Activated naive CD8-positive, alpha-beta T cell treated with anti-CD3 and anti-CD28 coated beads, Interleukin-2, amount 10 ng/mL, durations not matched to agents 7 days and 5 days (primary cell): Measurements from ENCODE around the gene DUS4L. TPM values are rescaled to one million over a fixed set of nuclear protein-coding genes. Genes with fewer than 3 reads are reported as not detected.

Experiments used
- ATAC-seq: fragments of 150-1000 bp; cut with Tn5 transposase; one replicate; pipeline ENCODE4 v1.10.0; 2021; ENCODE audit warnings: low read depth, moderate library complexity
- POLR2A ChIA-PET: fragments of 350-600 bp; sonication (Branson Sonifier 250); formaldehyde crosslinking; loops from one replicate; lab custom pipeline; 2021; ENCODE audit warnings: antibody characterized with exemption; lab: Charles Lee
- DNase-seq: peaks from one replicate; pipeline ENCODE4 v3.0.0; 2021
- H3K27ac Mint-ChIP-seq: one replicate; pipeline ENCODE4 v1.8.0; 2022; ENCODE audit warnings: mild to moderate bottlenecking, mixed read lengths
- H3K27me3 Mint-ChIP-seq: one replicate; pipeline ENCODE4 v1.8.0; 2022; ENCODE audit warnings: mild to moderate bottlenecking, moderate library complexity, mixed read lengths
- H3K36me3 Mint-ChIP-seq: one replicate; pipeline ENCODE4 v1.8.0; 2021; ENCODE audit warnings: mild to moderate bottlenecking, mixed read lengths
- H3K4me1 Mint-ChIP-seq: one replicate; pipeline ENCODE4 v1.8.0; 2021; ENCODE audit warnings: mixed read lengths
- H3K4me3 Mint-ChIP-seq: one replicate; pipeline ENCODE4 v1.8.0; 2022; ENCODE audit warnings: mild to moderate bottlenecking, moderate library complexity, mixed read lengths
- H3K9me3 Mint-ChIP-seq: one replicate; pipeline ENCODE4 v1.8.0; 2021; ENCODE audit warnings: mixed read lengths
- total RNA-seq, 2 experiments: library from RNA; stranded (reverse); gene quantifications; one replicate each; pipeline ENCODE4 v1.2.3, GENCODE V29; 2021

DUS4L gene
- total RNA-seq, 2 experiments from 2014 or later: 10.1 to 11.8 TPM

DNA sequence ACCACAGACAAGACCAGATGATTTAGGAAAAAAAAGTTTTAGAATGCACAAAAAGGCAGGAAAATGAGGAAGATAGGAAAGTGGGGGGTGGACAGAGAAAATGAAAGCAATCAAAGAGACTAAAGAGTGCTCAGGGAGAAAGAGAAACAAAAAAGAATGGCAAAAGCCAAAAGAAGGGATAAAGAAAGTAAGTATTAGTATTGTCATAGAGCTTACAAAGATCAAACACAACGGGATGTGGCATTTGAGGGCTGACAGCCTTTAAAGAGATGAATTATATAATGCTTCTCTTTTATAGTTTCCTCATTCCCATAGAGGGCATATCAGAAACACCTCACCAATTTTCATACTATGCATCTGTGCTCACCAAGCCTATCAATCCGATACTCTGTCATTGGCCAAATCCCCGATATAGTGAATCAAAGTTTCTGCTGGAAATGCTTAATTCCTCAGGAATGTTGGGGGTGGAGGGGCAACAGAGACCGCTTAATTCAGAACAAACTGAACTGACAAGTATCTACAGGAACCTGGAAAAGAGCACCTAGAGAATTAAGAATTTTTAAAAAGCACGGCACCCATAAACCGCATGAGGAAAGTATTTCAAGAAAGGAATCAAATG lies 2.8 kb upstream of the DUS4L start:
- DNase-seq: no peak
- POLR2A ChIA-PET: interaction anchor here (0.6 to 0.7 kb wide), 2 partner anchors 10 to 183 kb away, joined by 3 to 4 read pairs; partner anchors contain the start of gene CBLL1
- Mint-ChIP-seq H3K4me3 (peak overlapping the region; percentile 76), H3K27ac (peak overlapping the region; percentile 84), H3K36me3 (peaks cover 15% of the 10 kb centered on the region), H3K9me3 (no peaks in the 10 kb centered on the region), H3K4me1 (peaks cover 48% of the 10 kb centered on the region), H3K27me3 (no peaks in the 10 kb centered on the region)
- ATAC-seq: peak; percentile 40

DNA sequence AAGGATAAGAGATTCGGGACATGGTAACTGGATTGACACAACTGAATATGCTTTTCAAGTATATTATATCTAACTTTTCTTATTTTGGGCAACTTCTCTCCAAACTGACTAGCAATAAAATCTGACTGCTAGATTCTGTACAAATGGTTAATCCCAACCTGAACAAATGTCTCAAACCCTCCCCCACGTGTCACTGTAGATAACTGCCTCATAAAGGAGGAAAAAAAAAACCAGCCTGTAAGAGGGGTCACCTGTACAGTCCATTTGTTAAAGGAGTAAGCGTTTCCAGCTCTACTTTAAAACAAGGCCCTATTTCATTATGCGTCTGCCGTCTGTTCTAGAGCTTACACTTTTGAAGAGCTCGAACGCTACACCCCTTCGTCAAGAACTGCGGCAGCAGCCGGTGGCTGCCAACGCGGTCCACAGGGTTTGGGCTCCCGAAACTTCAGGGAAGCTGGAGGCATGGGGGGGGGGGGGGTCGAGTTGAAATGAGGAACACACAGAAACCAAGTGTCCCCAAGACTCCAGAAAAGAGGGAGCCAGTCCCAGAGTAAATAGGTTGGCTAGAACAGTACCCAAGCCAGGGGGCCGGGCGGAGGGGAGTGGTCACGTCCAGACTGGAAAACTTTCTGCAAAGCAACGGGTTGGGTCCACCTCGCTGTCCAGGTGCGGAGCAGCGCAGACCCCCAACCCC lies 543 bp upstream of the DUS4L start:
- H3K9me3 Mint-ChIP-seq: no peaks in the 10 kb centered on the region
- H3K27me3 Mint-ChIP-seq: no peaks in the 10 kb centered on the region
- H3K4me3 Mint-ChIP-seq: peak overlapping the region; percentile 93
- POLR2A ChIA-PET: interaction anchor here (0.9 to 1.9 kb wide), 8 partner anchors 57 to 699 kb away, joined by 3 to 12 read pairs (median 4); partner anchors contain the start of genes CBLL1, HBP1 and SLC26A4
- peak overlapping the region; percentile 95 for H3K27ac Mint-ChIP-seq
- peaks cover 54% of the 10 kb centered on the region for H3K4me1 Mint-ChIP-seq
- H3K36me3 Mint-ChIP-seq: peaks cover 7% of the 10 kb centered on the region
- peak; percentile 44 for ATAC-seq
- DNase-seq: no peak

DNA sequence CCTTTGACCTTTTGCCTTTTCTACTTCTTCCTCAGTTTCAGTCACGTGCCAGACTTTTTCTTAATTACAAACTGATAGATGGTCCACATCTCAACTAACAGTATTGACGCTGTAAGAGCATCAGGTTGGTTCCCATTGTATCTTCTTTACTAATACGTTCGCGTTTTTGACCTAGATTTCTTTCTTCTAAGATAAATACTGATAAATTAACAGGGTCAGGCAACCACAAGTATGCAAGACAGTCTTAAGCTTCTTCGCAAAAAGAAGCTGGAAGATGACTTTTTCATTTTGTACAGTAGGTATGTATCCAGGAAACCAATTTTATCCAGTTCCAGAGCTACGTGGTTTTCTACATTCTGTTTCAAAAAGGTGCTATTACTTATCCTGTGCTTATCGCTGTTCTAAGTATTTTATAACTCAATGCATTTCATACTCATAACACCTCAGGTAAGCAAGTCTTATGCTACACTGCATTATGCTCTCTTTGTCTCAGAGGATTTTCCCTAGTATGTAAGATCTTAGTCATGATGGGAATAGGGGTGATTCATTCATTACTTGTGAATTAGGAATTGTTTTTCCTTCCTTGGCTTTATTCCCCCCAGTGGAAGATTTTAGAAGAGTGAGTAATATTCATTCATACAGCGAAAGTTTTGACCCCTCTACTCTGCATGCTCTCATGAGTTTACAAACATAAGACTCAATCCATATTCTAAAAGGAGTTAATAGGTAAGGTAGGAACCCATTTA lies 955 bp downstream of the DUS4L start:
- H3K27ac Mint-ChIP-seq: peak overlapping the region; percentile 95
- no peaks in the 10 kb centered on the region for H3K9me3 Mint-ChIP-seq
- ATAC-seq (no peak), DNase-seq (no peak)
- no peaks in the 10 kb centered on the region for H3K27me3 Mint-ChIP-seq
- H3K36me3 Mint-ChIP-seq: peaks cover 6% of the 10 kb centered on the region
- peak overlapping the region; percentile 93 for H3K4me3 Mint-ChIP-seq
- peaks cover 48% of the 10 kb centered on the region for H3K4me1 Mint-ChIP-seq
- POLR2A ChIA-PET: interaction anchor here (0.8 to 1.9 kb wide), 10 partner anchors 11 to 401 kb away, joined by 3 to 12 read pairs (median 4); partner anchors contain the start of genes CBLL1 and HBP1

DNA sequence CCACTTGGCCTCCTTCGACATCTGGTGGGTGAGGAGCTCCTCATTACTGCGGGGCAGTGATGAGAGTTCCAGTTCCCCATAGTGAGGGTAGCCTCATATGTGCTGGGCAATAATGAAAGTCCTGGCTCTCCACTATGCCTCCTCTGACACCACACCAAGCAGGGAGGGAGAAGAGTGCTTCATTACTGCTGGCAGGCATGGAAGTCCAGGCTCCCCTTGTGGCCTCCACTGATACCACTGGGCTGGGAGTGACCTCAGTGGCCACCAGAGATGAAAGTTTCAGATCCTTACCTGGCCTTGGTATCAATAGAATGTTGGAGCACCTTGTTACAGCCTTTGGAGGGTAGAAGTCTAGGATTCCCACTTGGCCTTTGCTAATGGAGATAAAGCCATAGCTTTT lies 6.5 kb downstream of the DUS4L start:
- H3K27me3 Mint-ChIP-seq: no peaks in the 10 kb centered on the region
- H3K4me3 Mint-ChIP-seq: no peak overlapping the region
- DNase-seq (no peak), ATAC-seq (no peak)
- H3K4me1 Mint-ChIP-seq: peaks cover 11% of the 10 kb centered on the region
- H3K27ac Mint-ChIP-seq: no peak overlapping the region
- no peaks in the 10 kb centered on the region for H3K9me3 Mint-ChIP-seq
- peaks cover 15% of the 10 kb centered on the region for H3K36me3 Mint-ChIP-seq
- POLR2A ChIA-PET: no interaction called here

DNA sequence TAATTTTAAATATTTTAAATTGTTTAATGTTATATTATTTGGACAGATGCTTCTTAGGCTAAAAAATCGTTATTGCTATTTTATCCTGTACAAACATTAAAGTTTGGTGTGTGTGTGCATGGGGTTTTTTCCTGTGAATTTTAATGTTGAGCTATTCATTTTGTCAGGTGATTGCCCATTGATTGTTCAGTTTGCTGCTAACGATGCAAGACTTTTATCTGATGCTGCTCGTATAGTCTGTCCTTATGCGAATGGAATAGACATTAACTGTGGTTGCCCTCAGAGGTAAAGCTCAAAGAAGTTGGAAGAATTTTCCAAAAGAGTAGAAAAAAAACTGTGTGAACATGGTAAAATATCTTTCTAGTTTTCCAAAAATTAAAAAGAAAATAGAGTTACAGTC lies 9.8 kb downstream of the DUS4L start:
- Mint-ChIP-seq H3K9me3 (no peaks in the 10 kb centered on the region), H3K27me3 (no peaks in the 10 kb centered on the region), H3K4me1 (peaks cover 5% of the 10 kb centered on the region), H3K4me3 (no peak overlapping the region), H3K36me3 (peaks cover 10% of the 10 kb centered on the region), H3K27ac (no peak overlapping the region)
- POLR2A ChIA-PET: no interaction called here
- DNase-seq: no peak
- ATAC-seq: no peak

DNA sequence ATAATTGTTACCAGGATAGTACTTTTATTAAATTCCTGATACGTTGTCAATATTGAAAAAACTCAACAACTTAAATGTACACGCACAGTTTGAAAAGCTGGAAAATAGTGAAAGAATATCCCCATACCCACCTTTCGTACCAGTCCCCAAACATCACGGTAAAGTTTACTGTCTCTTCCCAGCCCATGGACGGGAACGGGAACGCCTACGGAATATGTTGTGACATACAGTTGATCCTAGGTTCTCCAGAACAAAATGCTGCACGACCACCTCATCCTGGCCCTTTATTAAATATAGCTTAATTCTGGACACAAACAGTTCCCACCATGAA lies 15.7 kb downstream of the DUS4L start:
- peak overlapping the region; percentile 90 for H3K4me3 Mint-ChIP-seq
- H3K36me3 Mint-ChIP-seq: peaks cover 10% of the 10 kb centered on the region
- peaks cover 20% of the 10 kb centered on the region for H3K4me1 Mint-ChIP-seq
- no peaks in the 10 kb centered on the region for H3K9me3 Mint-ChIP-seq
- peak overlapping the region; percentile 89 for H3K27ac Mint-ChIP-seq
- ATAC-seq: peak; percentile 2
- POLR2A ChIA-PET: interaction anchor here (0.7 to 1.0 kb wide), 2 partner anchors 164 to 300 kb away, joined by 3 to 4 read pairs; no protein-coding TSS in a partner anchor
- no peak for DNase-seq
- H3K27me3 Mint-ChIP-seq: no peaks in the 10 kb centered on the region

DNA sequence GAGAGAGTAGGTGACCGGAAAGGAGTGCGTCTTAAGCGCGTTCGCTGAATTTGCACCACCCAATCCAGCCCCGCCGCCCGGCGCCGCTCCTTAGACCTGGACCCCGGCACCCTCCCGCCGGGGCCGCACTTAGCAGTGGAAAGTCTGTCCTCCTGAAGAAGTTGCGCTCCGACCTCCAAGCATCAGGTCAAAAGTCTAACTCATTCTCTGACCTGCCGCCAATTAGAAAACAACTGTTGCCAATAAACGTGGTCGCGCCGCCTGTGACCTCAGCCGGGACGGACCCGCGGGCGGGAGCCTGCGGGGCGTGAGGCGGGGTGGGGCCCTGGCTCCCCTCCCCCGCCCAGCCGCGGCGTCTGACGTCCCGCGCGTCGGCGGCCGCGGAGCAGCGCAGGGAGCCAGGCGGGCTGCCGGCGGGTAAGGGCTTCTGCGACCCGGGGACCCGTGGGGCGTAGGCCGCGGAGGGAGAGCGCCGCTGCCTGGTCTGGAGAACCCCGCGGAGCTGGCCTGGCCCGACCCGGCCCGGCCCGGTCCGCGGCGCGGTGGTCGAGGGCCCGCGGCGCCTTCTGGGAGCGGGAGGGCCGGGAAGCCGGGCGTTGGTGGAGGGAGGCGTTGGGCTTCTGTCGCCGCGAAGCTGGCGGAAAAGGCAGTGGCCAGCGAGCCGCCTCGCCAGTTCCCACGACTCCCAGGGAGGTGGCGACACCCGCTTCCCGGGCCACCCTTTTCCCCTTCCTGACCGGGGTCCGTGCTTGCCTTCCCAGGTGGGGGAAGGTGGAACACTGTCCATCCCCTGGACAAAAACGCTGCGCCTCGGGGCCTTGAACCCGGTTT lies 16.3 kb downstream of the DUS4L start, which contains the start of gene BCAP29:
Gene BCAP29, plus strand, starts transcription at position 362 of the 831 bp plus-strand sequence. CDS start 527 bp downstream, outside the sequence.
- Mint-ChIP-seq H3K9me3 (no peaks in the 10 kb centered on the region), H3K4me3 (peak within 1 kb of the TSS; percentile 90), H3K27ac (peak within 1 kb of the TSS; percentile 89), H3K36me3 (peaks cover 11% of the 10 kb centered on the region), H3K27me3 (no peaks in the 10 kb centered on the region), H3K4me1 (peaks cover 18% of the 10 kb centered on the region)
- DNase-seq (peak; percentile 83), ATAC-seq (peak; percentile 95)
- POLR2A ChIA-PET: interaction anchor here (0.7 to 1.0 kb wide), 3 partner anchors 49 to 163 kb away, joined by 3 to 8 read pairs (median 3); no protein-coding TSS in a partner anchor

DNA sequence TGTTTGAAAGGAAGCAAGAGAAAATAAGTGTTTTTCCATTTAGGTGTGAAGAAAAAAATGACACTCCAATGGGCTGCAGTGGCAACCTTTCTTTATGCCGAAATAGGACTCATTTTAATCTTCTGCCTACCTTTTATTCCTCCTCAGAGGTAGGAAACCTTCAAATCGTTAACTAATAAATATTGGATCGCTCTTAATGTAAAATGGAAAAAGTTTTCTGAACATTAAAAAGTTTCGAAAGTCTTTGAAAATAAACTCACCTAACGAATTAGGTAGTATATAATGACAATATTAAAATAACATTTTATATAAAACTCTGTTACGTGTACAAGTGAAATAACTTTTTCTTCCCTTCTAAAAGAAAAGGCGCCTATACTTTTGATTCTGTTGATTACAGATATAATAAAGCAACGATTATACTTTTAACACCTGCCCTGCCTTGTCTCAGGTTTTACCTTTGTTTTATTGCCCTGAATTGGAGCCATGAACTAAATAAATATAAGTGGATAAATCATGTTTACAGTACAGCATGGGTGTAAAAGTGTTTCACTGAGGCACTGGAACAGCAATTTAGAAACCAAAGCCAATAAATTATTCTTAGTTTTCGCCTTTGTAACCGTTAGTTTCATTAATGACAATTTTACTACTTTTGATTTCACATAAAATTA lies 17.1 kb downstream of the DUS4L start:
- DNase-seq (no peak), ATAC-seq (no peak)
- POLR2A ChIA-PET: interaction anchor here (0.7 to 1.5 kb wide), 5 partner anchors 16 to 162 kb away, joined by 3 to 8 read pairs (median 4); partner anchors contain the start of gene SLC26A4
- Mint-ChIP-seq H3K27me3 (no peaks in the 10 kb centered on the region), H3K27ac (peak overlapping the region; percentile 61), H3K4me3 (peak overlapping the region; percentile 78), H3K4me1 (peaks cover 18% of the 10 kb centered on the region), H3K36me3 (peaks cover 17% of the 10 kb centered on the region), H3K9me3 (no peaks in the 10 kb centered on the region)

DNA sequence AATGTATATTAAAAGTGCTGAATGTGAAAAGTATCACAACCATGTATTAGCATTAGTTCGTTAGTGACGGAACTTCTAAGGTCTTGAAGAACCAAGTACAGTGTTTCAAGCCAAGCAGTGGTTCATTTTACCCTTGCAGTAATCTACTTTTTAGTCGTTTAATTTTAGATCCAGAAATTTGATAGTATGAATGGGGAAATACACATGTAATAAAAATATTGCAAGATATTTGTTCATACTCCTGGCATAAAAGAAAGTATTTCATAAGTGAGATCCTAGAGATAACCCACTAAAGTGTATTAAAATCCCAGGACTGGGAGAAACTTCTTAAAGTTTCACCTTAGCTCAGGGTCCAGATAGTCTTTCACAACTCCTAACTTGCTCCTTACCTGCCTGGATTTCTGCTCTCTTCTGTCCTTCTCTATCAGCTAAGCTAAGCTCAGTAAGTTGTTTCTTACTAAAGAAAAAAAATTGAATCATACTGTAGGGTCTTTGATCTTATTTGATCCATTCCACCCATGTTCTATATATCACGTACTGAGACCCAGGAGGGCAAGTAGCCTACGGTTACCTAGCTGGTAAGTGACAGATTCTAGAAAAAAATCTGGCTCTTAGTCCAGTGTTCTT lies 17.7 kb downstream of the DUS4L start:
- POLR2A ChIA-PET: interaction anchor here (0.6 to 1.5 kb wide), 4 partner anchors 16 to 162 kb away, joined by 4 to 6 read pairs (median 4); partner anchors contain the start of gene SLC26A4
- ATAC-seq (no peak), DNase-seq (no peak)
- H3K9me3 Mint-ChIP-seq: no peaks in the 10 kb centered on the region
- peak overlapping the region; percentile 58 for H3K4me3 Mint-ChIP-seq
- peaks cover 18% of the 10 kb centered on the region for H3K4me1 Mint-ChIP-seq
- no peaks in the 10 kb centered on the region for H3K27me3 Mint-ChIP-seq
- peaks cover 18% of the 10 kb centered on the region for H3K36me3 Mint-ChIP-seq
- H3K27ac Mint-ChIP-seq: no peak overlapping the region

DNA sequence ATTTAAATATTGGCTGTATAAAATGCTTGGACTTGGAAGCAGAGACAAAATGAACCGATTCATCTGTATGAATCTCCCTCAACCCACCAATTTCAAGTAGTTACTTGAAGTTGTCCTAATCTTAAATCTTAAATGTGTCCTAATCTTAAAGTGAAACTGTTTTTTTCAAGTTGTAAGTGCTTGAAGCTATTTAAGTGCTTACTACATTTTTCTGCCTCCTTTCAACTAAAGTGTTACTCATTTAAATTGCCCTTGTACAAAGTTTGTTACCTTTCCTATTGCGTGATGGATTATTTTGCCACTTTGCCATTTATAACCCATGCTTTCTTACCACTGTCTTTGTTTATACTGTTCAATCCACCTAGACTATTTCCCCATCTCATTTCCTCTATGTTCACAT lies 19.1 kb downstream of the DUS4L start:
- peaks cover 18% of the 10 kb centered on the region for H3K4me1 Mint-ChIP-seq
- no peak for ATAC-seq
- H3K9me3 Mint-ChIP-seq: no peaks in the 10 kb centered on the region
- DNase-seq: no peak
- H3K36me3 Mint-ChIP-seq: peaks cover 18% of the 10 kb centered on the region
- POLR2A ChIA-PET: no interaction called here
- no peaks in the 10 kb centered on the region for H3K27me3 Mint-ChIP-seq
- no peak overlapping the region for H3K27ac Mint-ChIP-seq
- H3K4me3 Mint-ChIP-seq: peak overlapping the region; percentile 35

DNA sequence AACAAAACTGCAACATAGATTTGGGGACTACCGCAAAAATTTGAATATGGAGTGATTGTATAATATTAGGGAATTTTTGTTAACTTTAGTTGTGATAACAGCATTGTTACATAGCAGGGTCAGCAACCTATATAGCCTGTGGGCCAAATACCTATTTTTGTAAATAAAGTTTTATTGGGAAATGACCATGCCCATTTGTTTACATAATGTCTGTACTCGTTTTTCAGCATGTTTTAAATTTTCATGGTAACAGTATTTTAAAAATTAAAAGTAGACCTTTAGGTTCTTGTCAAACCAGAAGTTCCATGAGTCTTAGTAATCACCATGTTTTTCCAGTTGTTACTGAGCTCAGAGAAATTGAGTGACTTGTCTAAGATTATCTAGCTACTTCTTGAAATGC lies 20.9 kb downstream of the DUS4L start:
- no peak for ATAC-seq
- Mint-ChIP-seq H3K4me3 (no peak overlapping the region), H3K4me1 (peaks cover 15% of the 10 kb centered on the region), H3K9me3 (no peaks in the 10 kb centered on the region), H3K36me3 (peaks cover 23% of the 10 kb centered on the region), H3K27ac (no peak overlapping the region), H3K27me3 (no peaks in the 10 kb centered on the region)
- no peak for DNase-seq
- POLR2A ChIA-PET: no interaction called here
